Thyroid gland (tissue), 4 donors: ENCODE measurements around the gene C1orf159.

Experiments used
- POLR2A ChIP-seq, 2 donors: fragments of 450-650 bp; IDR thresholded peaks; one replicate each; pipeline ENCODE4 v1.6.1; 2017; ENCODE audit warnings: antibody characterized with exemption in 2 of 2, mild to moderate bottlenecking in 2 of 2, moderate library complexity in 1 of 2
- TF ChIP-seq, protein P1 (sequence below), 6 experiments: fragments of 200-600 bp in 3 of 6; fragments of 450-650 bp in 3 of 6; sonication (generic) in 3 of 6; IDR thresholded peaks; one replicate each; pipeline ENCODE4 v1.5.1; 2016 to 2019; ENCODE audit warnings: antibody characterized with exemption in 6 of 6, mild to moderate bottlenecking in 2 of 6, inconsistent platforms in 1 of 6, moderate library complexity in 1 of 6

DNA sequence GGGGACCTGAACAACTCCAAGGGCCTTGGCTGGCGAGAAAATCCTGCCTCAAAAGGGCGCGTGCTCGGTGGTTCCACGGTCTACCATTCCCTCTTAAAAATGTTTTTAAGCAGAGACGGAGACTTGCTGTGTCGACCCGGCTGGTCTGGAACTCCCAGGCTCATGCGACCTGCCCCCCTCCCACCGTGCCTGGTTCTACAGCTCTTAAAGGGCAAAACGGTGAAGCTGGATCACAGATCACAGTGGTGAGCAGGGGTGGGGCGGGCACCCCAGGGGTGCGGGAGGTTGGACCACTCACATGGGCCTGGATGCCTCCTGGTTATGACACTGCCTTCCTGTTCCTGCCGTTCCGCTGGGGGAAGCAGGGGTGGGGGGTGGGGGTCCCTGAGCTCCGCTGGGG lies 4.2 kb upstream of the C1orf159 start:
- TF ChIP-seq, protein P1, sequence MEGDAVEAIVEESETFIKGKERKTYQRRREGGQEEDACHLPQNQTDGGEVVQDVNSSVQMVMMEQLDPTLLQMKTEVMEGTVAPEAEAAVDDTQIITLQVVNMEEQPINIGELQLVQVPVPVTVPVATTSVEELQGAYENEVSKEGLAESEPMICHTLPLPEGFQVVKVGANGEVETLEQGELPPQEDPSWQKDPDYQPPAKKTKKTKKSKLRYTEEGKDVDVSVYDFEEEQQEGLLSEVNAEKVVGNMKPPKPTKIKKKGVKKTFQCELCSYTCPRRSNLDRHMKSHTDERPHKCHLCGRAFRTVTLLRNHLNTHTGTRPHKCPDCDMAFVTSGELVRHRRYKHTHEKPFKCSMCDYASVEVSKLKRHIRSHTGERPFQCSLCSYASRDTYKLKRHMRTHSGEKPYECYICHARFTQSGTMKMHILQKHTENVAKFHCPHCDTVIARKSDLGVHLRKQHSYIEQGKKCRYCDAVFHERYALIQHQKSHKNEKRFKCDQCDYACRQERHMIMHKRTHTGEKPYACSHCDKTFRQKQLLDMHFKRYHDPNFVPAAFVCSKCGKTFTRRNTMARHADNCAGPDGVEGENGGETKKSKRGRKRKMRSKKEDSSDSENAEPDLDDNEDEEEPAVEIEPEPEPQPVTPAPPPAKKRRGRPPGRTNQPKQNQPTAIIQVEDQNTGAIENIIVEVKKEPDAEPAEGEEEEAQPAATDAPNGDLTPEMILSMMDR (IDR thresholded peaks at IDR 0.05), result no peak
- TF ChIP-seq POLR2A (IDR thresholded peaks at IDR 0.05), result no peak
